Liver (tissue), 9 donors: ENCODE results near the gene SATB1. TPM values are rescaled to one million over a fixed set of nuclear protein-coding genes. Genes with fewer than 3 reads are reported as not detected.
"Not testable (repeated sequence)": the region's sequence is repeated elsewhere in the genome, so short reads cannot be mapped to it uniquely, and the experiment has no call there.

Experiments used
- DNase-seq: peaks from one replicate; pipeline ENCODE4 v3.0.0-alpha.2; 2017; ENCODE audit warnings: low spot score
- H3K27ac ChIP-seq, 2 donors: one replicate each; pipeline ENCODE4 v1.7.0; 2013; ENCODE audit warnings: inconsistent platforms in 2 of 2, low read length in 2 of 2, control low read depth in 1 of 2, low read depth in 1 of 2, mild to moderate bottlenecking in 1 of 2
- H3K27me3 ChIP-seq, 4 donors: one replicate each; pipeline versions ENCODE4 v1.6.1 to v1.7.0; 2013; ENCODE audit warnings: low read length in 3 of 4, inconsistent platforms in 1 of 4, mild to moderate bottlenecking in 1 of 4, moderate library complexity in 1 of 4; ENCODE audit not compliant: control insufficient read depth in 4 of 4, insufficient read depth in 4 of 4
- H3K36me3 ChIP-seq, 4 donors: one replicate each; pipeline versions ENCODE4 v1.6.1 to v1.7.0; 2013; ENCODE audit warnings: low read length in 3 of 4, mild to moderate bottlenecking in 3 of 4, low read depth in 1 of 4, moderate library complexity in 1 of 4; ENCODE audit not compliant: control insufficient read depth in 4 of 4, insufficient read depth in 3 of 4
- H3K4me1 ChIP-seq, 4 donors: one replicate each; pipeline versions ENCODE4 v1.6.1 to v1.7.0; 2013; ENCODE audit warnings: low read length in 3 of 4, mild to moderate bottlenecking in 3 of 4, moderate library complexity in 1 of 4; ENCODE audit not compliant: control insufficient read depth in 4 of 4, insufficient read depth in 4 of 4
- H3K4me3 ChIP-seq, 3 donors: one replicate each; pipeline versions ENCODE4 v1.6.1 to v1.7.0; 2013; ENCODE audit warnings: low read length in 3 of 3, control low read depth in 1 of 3, low read depth in 1 of 3, mild to moderate bottlenecking in 1 of 3
- H3K9ac ChIP-seq, 2 donors: one replicate each; pipeline ENCODE4 v1.7.0; 2013; ENCODE audit warnings: low read length in 2 of 2, mild to moderate bottlenecking in 2 of 2, moderate library complexity in 2 of 2, control low read depth in 1 of 2, low read depth in 1 of 2
- H3K9me3 ChIP-seq, 4 donors: one replicate each; pipeline versions ENCODE4 v1.6.1 to v1.7.0; 2013; ENCODE audit warnings: low read length in 3 of 4; ENCODE audit not compliant: control insufficient read depth in 4 of 4
- ATF3 ChIP-seq: IDR thresholded peaks from 2 replicates; pipeline ENCODE4 v1.6.1; 2016; ENCODE audit warnings: antibody characterized with exemption
- CTCF ChIP-seq: fragments of 150-350 bp; IDR thresholded peaks from 2 replicates; pipeline ENCODE4 v1.5.1; 2017; ENCODE audit warnings: improper control_type of control experiment, low read depth, low read length; ENCODE audit not compliant: missing input control
- EGR1 ChIP-seq, 2 donors: IDR thresholded peaks; 2 replicates each; pipeline ENCODE4 v1.6.1; 2016 to 2018; ENCODE audit warnings: antibody characterized with exemption in 2 of 2, low read depth in 2 of 2
- FOXA1 ChIP-seq: IDR thresholded peaks from 2 replicates; pipeline ENCODE4 v1.6.1; 2016; ENCODE audit warnings: antibody characterized with exemption
- FOXA2 ChIP-seq: IDR thresholded peaks from 2 replicates; pipeline ENCODE4 v1.6.1; 2016; ENCODE audit warnings: antibody characterized with exemption
- GABPA ChIP-seq, 2 donors: IDR thresholded peaks in 1 of 2; conservative IDR thresholded peaks in 1 of 2; 2 replicates each; pipeline ENCODE4 v1.6.1; 2016; ENCODE audit warnings: antibody characterized with exemption in 2 of 2, mild to moderate bottlenecking in 1 of 2, moderate library complexity in 1 of 2
- HNF4G ChIP-seq: IDR thresholded peaks from 2 replicates; pipeline ENCODE4 v1.6.1; 2016; ENCODE audit warnings: antibody characterized with exemption
- NR2F2 ChIP-seq: IDR thresholded peaks from 2 replicates; pipeline ENCODE4 v1.6.1; 2016; ENCODE audit warnings: antibody characterized with exemption
- RAD21 ChIP-seq, 2 donors: IDR thresholded peaks; 2 replicates each; pipeline ENCODE4 v1.6.1; 2016; ENCODE audit warnings: antibody characterized with exemption in 2 of 2, mild to moderate bottlenecking in 2 of 2
- REST ChIP-seq: IDR thresholded peaks from 2 replicates; pipeline ENCODE4 v1.6.1; 2016; ENCODE audit warnings: antibody characterized with exemption, mild to moderate bottlenecking
- SP1 ChIP-seq: IDR thresholded peaks from 2 replicates; pipeline ENCODE4 v1.6.1; 2018; ENCODE audit warnings: antibody characterized with exemption, mild to moderate bottlenecking
- TAF1 ChIP-seq: conservative IDR thresholded peaks from 2 replicates; pipeline ENCODE4 v1.6.1; 2016; ENCODE audit warnings: antibody characterized with exemption, mild to moderate bottlenecking
- ZBTB33 ChIP-seq: IDR thresholded peaks from 2 replicates; pipeline ENCODE4 v1.6.1; 2016; ENCODE audit warnings: antibody characterized with exemption
- WGBS: extraction: QIAGEN DNeasy Blood & Tissue Kit; methylation state at CpG from one replicate; pipeline ENCODE4 v1.1.7; 2013; 5-methylcytosine and 5-hydroxymethylcytosine counted together
- polyA plus RNA-seq, 2 donors: library from polyadenylated mRNA; stranded (reverse) in 1 of 2; unstranded in 1 of 2; fragments of 200-250 nt in 1 of 2; fragments of >200 nt in 1 of 2; fragmentation: Nextera tagmentation in 1 of 2; extraction: Ambion mirVana in 1 of 2; gene quantifications; one replicate each; pipeline versions ENCODE4 v1.2.1 to v1.2.3, GENCODE V29; 2013 to 2015
- total RNA-seq, 2 donors: library from RNA; depleted of rRNA; stranded (reverse); fragments of >200 nt; gene quantifications; one replicate each; pipeline ENCODE4 v1.2.3, GENCODE V29; 2014
- donor health status: healthy.
- donor health status: healthy.
- donor health status: healthy.
- donor health status: healthy.
- donor health status: healthy.

SATB1 gene
- total and polyA plus RNA-seq, 4 donors, result 4.3 to 23.7 (median 10.5) TPM

GRCh38 chr3:18466136-18466535 lies 41.0 kb upstream of the SATB1 start:
- TF ChIP-seq TAF1 (no peak), NR2F2 (no peak), REST (no peak), RAD21 (IDR thresholded peaks at IDR 0.05) (no peak), EGR1 (IDR thresholded peaks at IDR 0.05; ENCODE audit: low read depth in 2 of 2) (no peak), HNF4G (no peak), ZBTB33 (no peak), FOXA2 (no peak), FOXA1 (no peak), ATF3 (no peak), CTCF (no peak), GABPA (IDR thresholded peaks at IDR 0.05 in 1 of 2, conservative IDR thresholded peaks at IDR 0.05 in 1 of 2) (no peak), SP1 (no peak)
- Histone ChIP-seq H3K9ac (no peak overlapping the region), H3K9me3 (no peaks in the 10 kb centered on the region), H3K4me1 (peaks cover 0 to 5% (median 4%) of the 10 kb centered on the region in 4 donors), H3K27ac (no peak overlapping the region), H3K27me3 (no peaks in the 10 kb centered on the region), H3K4me3 (no peak overlapping the region), H3K36me3 (no peaks in the 10 kb centered on the region)
- DNase-seq, result no peak
- 97% methylated on average over 1 of the region's 1 CpG for WGBS

GRCh38 chr3:18454766-18455165 lies 29.6 kb upstream of the SATB1 start:
- 96% methylated on average over 2 of the region's 2 CpGs for whole genome bisulfite sequencing

GRCh38 chr3:18449618-18450017 lies 24.5 kb upstream of the SATB1 start:
- not testable (repeated sequence) for H3K9me3 ChIP-seq, H3K27me3 ChIP-seq, DNase-seq, H3K27ac ChIP-seq, H3K9ac ChIP-seq, H3K36me3 ChIP-seq, H3K4me3 ChIP-seq
- WGBS, result 95% methylated on average over 6 of the region's 6 CpGs
- peaks cover 0 to 12% (median 10%) of the 10 kb centered on the region in 4 donors for H3K4me1 ChIP-seq

More at GRCh38 chr3:18454766-18455165, 29.6 kb upstream of the SATB1 start:
- peaks cover 0 to 2% (median 0%) of the 10 kb centered on the region in 4 donors for H3K36me3 ChIP-seq
- H3K4me3 ChIP-seq, result no peak overlapping the region
- H3K27ac ChIP-seq, result no peak overlapping the region
- H3K27me3 ChIP-seq, result no peaks in the 10 kb centered on the region
- TF ChIP-seq FOXA1, result no peak
- no peaks in the 10 kb centered on the region for H3K4me1 ChIP-seq
- H3K9ac ChIP-seq, result no peak overlapping the region
- no peaks in the 10 kb centered on the region for H3K9me3 ChIP-seq
- no peak for DNase-seq
